SK-N-SH treated with all-trans-retinoic acid at 6 μM for 48 hours (cell line): ENCODE data around the gene CCDC80.

Experiments used
- ATAC-seq: fragments of 200-7000 bp; cut with Tn5 transposase; 3 replicates; pipeline ENCODE4 v1.9.1; 2020; ENCODE audit warnings: mild to moderate bottlenecking, moderate library complexity
- ARNTL ChIP-seq: fragments of 450-650 bp; formaldehyde crosslinking; IDR thresholded peaks from 2 replicates; pipeline ENCODE4 v1.5.0; 2020; ENCODE audit warnings: low read depth, mild to moderate bottlenecking, moderate library complexity, borderline replicate concordance
- BACH2 ChIP-seq: fragments of 250-450 bp; sonication (Bioruptor Pico); IDR thresholded peaks from 2 replicates; pipeline ENCODE4 v1.9.0; 2021; ENCODE audit warnings: mild to moderate bottlenecking, borderline replicate concordance
- CSDC2 ChIP-seq: fragments of 250-450 bp; sonication (Bioruptor Pico); IDR thresholded peaks from 2 replicates; pipeline ENCODE4 v1.5.0; 2020; ENCODE audit warnings: mild to moderate bottlenecking, moderate library complexity
- ESRRG ChIP-seq: fragments of 250-450 bp; sonication (Bioruptor Pico); IDR thresholded peaks from 2 replicates; pipeline ENCODE4 v1.6.1; 2021; ENCODE audit warnings: mild to moderate bottlenecking
- GLIS3 ChIP-seq: fragments of 250-450 bp; sonication (Bioruptor Pico); IDR thresholded peaks from 2 replicates; pipeline ENCODE4 v1.5.0; 2020; ENCODE audit warnings: mild to moderate bottlenecking, moderate library complexity
- ISL1 ChIP-seq: fragments of 250-450 bp; sonication (Bioruptor Pico); IDR thresholded peaks from 2 replicates; pipeline ENCODE4 v2.1.2; 2022; ENCODE audit warnings: mild to moderate bottlenecking, moderate library complexity
- OSR1 ChIP-seq: fragments of 250-450 bp; sonication (Bioruptor Pico); IDR thresholded peaks from 2 replicates; pipeline ENCODE4 v1.8.0; 2022; ENCODE audit warnings: moderate library complexity, mild to moderate bottlenecking, inconsistent platforms
- PPARA ChIP-seq: fragments of 250-450 bp; sonication (Bioruptor Pico); IDR thresholded peaks from 2 replicates; pipeline ENCODE4 v1.5.0; 2020; ENCODE audit warnings: mild to moderate bottlenecking, borderline replicate concordance
- RARB ChIP-seq: fragments of 250-450 bp; sonication (Bioruptor Pico); IDR thresholded peaks from 2 replicates; pipeline ENCODE4 v1.8.0; 2021; ENCODE audit warnings: mild to moderate bottlenecking, moderate library complexity
- SNAI2 ChIP-seq: fragments of 250-450 bp; sonication (Bioruptor Pico); IDR thresholded peaks from 2 replicates; pipeline ENCODE4 v1.5.0; 2020; ENCODE audit warnings: mild to moderate bottlenecking, moderate library complexity
- TCF4 ChIP-seq: fragments of 250-450 bp; sonication (Bioruptor Pico); IDR thresholded peaks from 2 replicates; pipeline ENCODE4 v1.8.0; 2021; ENCODE audit warnings: mild to moderate bottlenecking, moderate library complexity, borderline replicate concordance
- TOX ChIP-seq: fragments of 250-450 bp; sonication (Bioruptor Pico); IDR thresholded peaks from 2 replicates; pipeline ENCODE4 v1.8.0; 2021; ENCODE audit warnings: mild to moderate bottlenecking, moderate library complexity, borderline replicate concordance
- ZC3H10 ChIP-seq: fragments of 250-450 bp; sonication (Bioruptor Pico); IDR thresholded peaks from 2 replicates; pipeline ENCODE4 v1.5.1; 2021; ENCODE audit warnings: mild to moderate bottlenecking, moderate library complexity
- ZFP3 ChIP-seq: fragments of 250-450 bp; sonication (Bioruptor Pico); IDR thresholded peaks from 2 replicates; pipeline ENCODE4 v1.5.0; 2020; ENCODE audit warnings: mild to moderate bottlenecking, moderate library complexity
- ZFP30 ChIP-seq: fragments of 450-650 bp; formaldehyde crosslinking; IDR thresholded peaks from 2 replicates; pipeline ENCODE4 v1.5.0; 2022; ENCODE audit warnings: mild to moderate bottlenecking, moderate library complexity
- ZNF565 ChIP-seq: fragments of 450-650 bp; formaldehyde crosslinking; conservative IDR thresholded peaks from 2 replicates; pipeline ENCODE4 v1.5.0; 2020; ENCODE audit warnings: low read depth, mild to moderate bottlenecking, moderate library complexity
- ZNF70 ChIP-seq: fragments of 450-650 bp; formaldehyde crosslinking; IDR thresholded peaks from 2 replicates; pipeline ENCODE4 v1.5.0; 2020; ENCODE audit warnings: mild to moderate bottlenecking, moderate library complexity
- TF ChIP-seq, protein P1 (sequence below): fragments of 250-450 bp; sonication (Bioruptor Pico); IDR thresholded peaks from 2 replicates; pipeline ENCODE4 v1.5.1; 2021; ENCODE audit warnings: mild to moderate bottlenecking, moderate library complexity
- TF ChIP-seq, protein P2 (sequence below): fragments of 250-450 bp; sonication (Bioruptor Pico); IDR thresholded peaks from 2 replicates; pipeline ENCODE4 v1.8.0; 2021; ENCODE audit warnings: low read depth, mild to moderate bottlenecking, moderate library complexity, borderline replicate concordance
- TF ChIP-seq, protein P3 (sequence below): fragments of 250-450 bp; sonication (Bioruptor Pico); IDR thresholded peaks from 2 replicates; pipeline ENCODE4 v1.5.0; 2020; ENCODE audit warnings: mild to moderate bottlenecking, moderate library complexity
- TF ChIP-seq, protein P4 (sequence below): fragments of 250-450 bp; sonication (Bioruptor Pico); IDR thresholded peaks from 2 replicates; pipeline ENCODE4 v1.5.1; 2020; ENCODE audit warnings: low read depth, mild to moderate bottlenecking, moderate library complexity
- TF ChIP-seq, protein P5 (sequence below): fragments of 250-450 bp; sonication (Bioruptor Pico); IDR thresholded peaks from 2 replicates; pipeline ENCODE4 v1.8.0; 2020; ENCODE audit warnings: mild to moderate bottlenecking, moderate library complexity, borderline replicate concordance

Gene CCDC80

DNA sequence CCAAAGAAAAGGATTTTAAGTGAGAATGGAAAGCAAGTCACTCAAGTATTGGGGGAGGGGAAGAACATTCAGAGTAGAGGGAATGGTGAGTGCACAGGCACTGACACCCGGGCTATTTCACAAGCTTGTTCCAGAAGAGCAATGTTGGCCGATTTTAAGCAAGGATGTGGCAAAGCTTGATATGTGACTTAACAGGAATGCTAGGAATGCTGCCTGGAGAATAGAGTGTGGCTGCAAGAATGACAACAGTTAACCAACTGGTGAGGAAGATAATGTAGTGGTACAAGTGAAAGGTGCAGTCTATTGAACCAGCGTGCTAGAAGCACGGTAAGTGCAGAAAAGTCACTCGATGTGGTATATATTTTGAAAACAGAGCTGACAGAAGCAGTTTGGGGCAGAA is 6.2 kb upstream of the CCDC80 start:
- no peak for TF ChIP-seq SNAI2 (CRISPR knock-in tag)
- TF ChIP-seq ISL1 = peak; percentile 35; the same call in 1 of the 2 replicates
- peak; percentile 55 for ATAC-seq

DNA sequence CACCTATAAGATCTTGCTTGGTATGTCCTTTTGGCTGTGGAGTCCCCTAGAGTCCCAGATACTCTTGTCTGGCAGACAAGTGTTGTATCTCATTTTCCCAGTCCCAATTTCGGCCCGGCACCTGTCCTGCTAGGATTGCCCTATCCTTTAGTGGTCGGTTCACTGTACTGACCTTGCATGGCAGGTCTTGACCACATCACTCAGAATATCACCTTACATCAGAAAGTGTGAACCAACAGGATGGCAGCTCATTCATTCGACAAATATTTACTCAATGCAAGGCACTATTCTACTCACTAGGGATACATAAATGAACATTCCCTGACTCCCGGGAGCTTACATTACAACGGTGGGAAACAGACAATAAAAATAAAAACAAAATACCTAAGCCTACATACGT is 5.7 kb upstream of the CCDC80 start:
- ATAC-seq = no peak
- TF ChIP-seq OSR1 (CRISPR knock-in tag) = no peak
- TF ChIP-seq GLIS3 (CRISPR knock-in tag) = no peak
- TF ChIP-seq ZC3H10 = no peak
- TF ChIP-seq SNAI2 (CRISPR knock-in tag) = no peak
- TF ChIP-seq ARNTL (CRISPR knock-in tag) = no peak
- TF ChIP-seq, protein P1, sequence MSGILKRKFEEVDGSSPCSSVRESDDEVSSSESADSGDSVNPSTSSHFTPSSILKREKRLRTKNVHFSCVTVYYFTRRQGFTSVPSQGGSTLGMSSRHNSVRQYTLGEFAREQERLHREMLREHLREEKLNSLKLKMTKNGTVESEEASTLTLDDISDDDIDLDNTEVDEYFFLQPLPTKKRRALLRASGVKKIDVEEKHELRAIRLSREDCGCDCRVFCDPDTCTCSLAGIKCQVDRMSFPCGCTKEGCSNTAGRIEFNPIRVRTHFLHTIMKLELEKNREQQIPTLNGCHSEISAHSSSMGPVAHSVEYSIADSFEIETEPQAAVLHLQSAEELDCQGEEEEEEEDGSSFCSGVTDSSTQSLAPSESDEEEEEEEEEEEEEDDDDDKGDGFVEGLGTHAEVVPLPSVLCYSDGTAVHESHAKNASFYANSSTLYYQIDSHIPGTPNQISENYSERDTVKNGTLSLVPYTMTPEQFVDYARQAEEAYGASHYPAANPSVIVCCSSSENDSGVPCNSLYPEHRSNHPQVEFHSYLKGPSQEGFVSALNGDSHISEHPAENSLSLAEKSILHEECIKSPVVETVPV (CRISPR knock-in tag) = no peak
- TF ChIP-seq, all 23 proteins: peak for 0

DNA sequence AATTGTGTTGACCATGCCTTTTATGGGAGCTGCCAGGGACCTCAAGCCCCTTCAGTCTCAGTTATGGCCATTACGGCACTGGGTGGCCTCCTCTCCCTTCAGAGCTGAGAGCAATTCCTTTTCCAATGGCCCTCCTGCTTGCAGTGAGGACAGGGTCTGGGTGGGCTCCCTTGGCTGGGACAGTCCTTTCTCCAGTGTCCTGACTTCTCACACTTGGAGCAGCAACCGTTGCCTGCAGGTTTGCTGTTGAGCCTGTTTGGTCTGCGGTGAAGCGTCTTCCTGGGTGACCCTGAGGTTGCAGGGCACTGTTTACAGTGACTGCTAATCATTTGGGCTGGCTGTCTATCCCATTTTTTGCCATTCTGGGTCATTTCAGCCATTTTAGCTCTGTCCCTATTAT is 3.5 kb upstream of the CCDC80 start:
- no peak for ATAC-seq
- no peak for TF ChIP-seq ARNTL (CRISPR knock-in tag)
- TF ChIP-seq, protein P2, sequence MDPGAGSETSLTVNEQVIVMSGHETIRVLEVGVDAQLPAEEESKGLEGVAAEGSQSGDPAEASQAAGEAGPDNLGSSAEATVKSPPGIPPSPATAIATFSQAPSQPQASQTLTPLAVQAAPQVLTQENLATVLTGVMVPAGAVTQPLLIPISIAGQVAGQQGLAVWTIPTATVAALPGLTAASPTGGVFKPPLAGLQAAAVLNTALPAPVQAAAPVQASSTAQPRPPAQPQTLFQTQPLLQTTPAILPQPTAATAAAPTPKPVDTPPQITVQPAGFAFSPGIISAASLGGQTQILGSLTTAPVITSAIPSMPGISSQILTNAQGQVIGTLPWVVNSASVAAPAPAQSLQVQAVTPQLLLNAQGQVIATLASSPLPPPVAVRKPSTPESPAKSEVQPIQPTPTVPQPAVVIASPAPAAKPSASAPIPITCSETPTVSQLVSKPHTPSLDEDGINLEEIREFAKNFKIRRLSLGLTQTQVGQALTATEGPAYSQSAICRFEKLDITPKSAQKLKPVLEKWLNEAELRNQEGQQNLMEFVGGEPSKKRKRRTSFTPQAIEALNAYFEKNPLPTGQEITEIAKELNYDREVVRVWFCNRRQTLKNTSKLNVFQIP (CRISPR knock-in tag) = no peak
- TF ChIP-seq TOX (CRISPR knock-in tag) = no peak
- TF ChIP-seq CSDC2 (CRISPR knock-in tag) = no peak
- no peak for TF ChIP-seq SNAI2 (CRISPR knock-in tag)
- TF ChIP-seq ZFP3 (CRISPR knock-in tag) = no peak
- TF ChIP-seq BACH2 = no peak
- no peak for TF ChIP-seq ZFP30 (CRISPR knock-in tag)
- no peak for TF ChIP-seq ZNF70
- no peak for TF ChIP-seq ESRRG
- no peak for TF ChIP-seq GLIS3 (CRISPR knock-in tag)
- no peak for TF ChIP-seq PPARA
- TF ChIP-seq ZC3H10 = no peak
- TF ChIP-seq, protein P3, sequence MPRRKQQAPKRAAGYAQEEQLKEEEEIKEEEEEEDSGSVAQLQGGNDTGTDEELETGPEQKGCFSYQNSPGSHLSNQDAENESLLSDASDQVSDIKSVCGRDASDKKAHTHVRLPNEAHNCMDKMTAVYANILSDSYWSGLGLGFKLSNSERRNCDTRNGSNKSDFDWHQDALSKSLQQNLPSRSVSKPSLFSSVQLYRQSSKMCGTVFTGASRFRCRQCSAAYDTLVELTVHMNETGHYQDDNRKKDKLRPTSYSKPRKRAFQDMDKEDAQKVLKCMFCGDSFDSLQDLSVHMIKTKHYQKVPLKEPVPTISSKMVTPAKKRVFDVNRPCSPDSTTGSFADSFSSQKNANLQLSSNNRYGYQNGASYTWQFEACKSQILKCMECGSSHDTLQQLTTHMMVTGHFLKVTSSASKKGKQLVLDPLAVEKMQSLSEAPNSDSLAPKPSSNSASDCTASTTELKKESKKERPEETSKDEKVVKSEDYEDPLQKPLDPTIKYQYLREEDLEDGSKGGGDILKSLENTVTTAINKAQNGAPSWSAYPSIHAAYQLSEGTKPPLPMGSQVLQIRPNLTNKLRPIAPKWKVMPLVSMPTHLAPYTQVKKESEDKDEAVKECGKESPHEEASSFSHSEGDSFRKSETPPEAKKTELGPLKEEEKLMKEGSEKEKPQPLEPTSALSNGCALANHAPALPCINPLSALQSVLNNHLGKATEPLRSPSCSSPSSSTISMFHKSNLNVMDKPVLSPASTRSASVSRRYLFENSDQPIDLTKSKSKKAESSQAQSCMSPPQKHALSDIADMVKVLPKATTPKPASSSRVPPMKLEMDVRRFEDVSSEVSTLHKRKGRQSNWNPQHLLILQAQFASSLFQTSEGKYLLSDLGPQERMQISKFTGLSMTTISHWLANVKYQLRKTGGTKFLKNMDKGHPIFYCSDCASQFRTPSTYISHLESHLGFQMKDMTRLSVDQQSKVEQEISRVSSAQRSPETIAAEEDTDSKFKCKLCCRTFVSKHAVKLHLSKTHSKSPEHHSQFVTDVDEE (CRISPR knock-in tag) = no peak
- no peak for TF ChIP-seq ZNF565
- no peak for TF ChIP-seq RARB

DNA sequence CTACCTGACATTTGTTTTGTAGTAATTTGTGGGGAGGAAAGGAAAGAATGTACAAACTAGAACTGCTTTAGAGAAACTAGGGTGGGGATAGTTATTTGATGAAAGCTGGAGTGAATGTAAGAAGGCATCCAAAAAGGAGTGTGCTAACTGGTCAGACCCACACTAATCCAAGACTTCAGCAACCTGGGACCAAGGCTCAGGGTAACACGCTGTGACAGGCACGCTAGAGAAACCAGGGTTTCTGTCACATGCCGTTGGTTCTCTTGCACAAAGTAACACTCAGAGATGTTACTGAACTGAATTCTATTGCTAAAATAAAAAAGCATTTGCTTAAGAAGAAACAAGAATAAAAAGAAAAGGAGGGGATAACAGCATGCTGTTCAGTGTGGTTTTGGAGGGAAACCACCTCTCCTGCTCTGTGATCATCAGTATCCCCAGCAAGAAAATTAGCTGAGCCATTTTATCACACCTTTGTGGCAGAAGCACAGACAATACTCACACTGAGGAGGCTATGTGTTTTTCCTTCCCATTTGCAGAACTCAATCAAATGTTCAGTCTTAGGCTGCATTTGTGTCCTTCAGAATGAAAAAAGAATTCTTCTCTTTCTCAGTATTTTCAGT is 2.8 kb upstream of the CCDC80 start:
- ATAC-seq = no peak
- TF ChIP-seq OSR1 (CRISPR knock-in tag) = no peak
- TF ChIP-seq, protein P4, sequence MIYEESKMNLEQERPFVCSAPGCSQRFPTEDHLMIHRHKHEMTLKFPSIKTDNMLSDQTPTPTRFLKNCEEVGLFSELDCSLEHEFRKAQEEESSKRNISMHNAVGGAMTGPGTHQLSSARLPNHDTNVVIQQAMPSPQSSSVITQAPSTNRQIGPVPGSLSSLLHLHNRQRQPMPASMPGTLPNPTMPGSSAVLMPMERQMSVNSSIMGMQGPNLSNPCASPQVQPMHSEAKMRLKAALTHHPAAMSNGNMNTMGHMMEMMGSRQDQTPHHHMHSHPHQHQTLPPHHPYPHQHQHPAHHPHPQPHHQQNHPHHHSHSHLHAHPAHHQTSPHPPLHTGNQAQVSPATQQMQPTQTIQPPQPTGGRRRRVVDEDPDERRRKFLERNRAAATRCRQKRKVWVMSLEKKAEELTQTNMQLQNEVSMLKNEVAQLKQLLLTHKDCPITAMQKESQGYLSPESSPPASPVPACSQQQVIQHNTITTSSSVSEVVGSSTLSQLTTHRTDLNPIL = no peak
- TF ChIP-seq ZC3H10 = no peak
- no peak for TF ChIP-seq ZFP3 (CRISPR knock-in tag)
- TF ChIP-seq RARB = no peak
- TF ChIP-seq ZNF70 = no peak
- no peak for TF ChIP-seq TCF4 (CRISPR knock-in tag)
- TF ChIP-seq, protein P1 (CRISPR knock-in tag) = no peak
- TF ChIP-seq, protein P5, sequence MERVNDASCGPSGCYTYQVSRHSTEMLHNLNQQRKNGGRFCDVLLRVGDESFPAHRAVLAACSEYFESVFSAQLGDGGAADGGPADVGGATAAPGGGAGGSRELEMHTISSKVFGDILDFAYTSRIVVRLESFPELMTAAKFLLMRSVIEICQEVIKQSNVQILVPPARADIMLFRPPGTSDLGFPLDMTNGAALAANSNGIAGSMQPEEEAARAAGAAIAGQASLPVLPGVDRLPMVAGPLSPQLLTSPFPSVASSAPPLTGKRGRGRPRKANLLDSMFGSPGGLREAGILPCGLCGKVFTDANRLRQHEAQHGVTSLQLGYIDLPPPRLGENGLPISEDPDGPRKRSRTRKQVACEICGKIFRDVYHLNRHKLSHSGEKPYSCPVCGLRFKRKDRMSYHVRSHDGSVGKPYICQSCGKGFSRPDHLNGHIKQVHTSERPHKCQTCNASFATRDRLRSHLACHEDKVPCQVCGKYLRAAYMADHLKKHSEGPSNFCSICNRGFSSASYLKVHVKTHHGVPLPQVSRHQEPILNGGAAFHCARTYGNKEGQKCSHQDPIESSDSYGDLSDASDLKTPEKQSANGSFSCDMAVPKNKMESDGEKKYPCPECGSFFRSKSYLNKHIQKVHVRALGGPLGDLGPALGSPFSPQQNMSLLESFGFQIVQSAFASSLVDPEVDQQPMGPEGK (CRISPR knock-in tag) = no peak
- TF ChIP-seq CSDC2 (CRISPR knock-in tag) = no peak
